ENCODE data around the gene ARHGEF17. TPM values are rescaled to one million over a fixed set of nuclear protein-coding genes. Genes with fewer than 3 reads are reported as not detected.

ARHGEF17 gene
- total and polyA plus RNA-seq, 8 donors, result 5.0 to 66.5 (median 33.6) TPM

DNA sequence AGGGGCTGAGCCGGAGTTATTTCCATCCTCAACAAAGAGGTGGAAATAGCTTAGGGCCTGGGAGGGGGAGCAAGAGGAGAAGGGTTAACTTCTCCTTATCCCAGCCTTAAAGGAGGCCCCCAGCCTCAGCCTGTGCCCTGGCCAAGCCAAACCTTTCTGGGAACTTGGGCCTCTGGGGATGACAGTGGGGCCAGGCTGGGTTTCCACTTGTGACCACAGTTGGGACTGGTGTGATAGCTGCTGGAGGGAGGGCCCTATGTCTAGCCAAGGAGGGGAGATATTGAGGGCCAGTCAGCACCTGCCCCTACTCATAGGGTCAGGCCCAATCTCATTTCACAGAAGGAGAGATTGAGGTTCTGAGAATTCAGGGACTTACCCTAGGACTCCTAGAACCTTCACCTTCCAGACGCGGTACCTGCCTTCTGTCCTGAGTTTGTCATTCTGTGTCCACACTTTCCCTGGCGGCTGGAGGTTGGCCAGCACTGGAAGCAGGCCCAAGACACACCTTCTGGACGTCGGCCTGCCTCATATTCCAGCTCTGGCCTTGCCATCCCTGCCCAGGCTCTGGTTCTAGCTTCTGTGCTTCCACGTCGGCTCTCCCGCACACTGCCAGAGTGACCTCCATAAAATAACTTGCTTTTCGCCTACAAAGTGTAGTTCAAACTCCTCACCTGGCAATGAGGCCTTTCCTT is 71.3 kb downstream of the ARHGEF17 start:
- H3K27ac ChIP-seq, result peak overlapping the region in 1 of 5 donors; percentile 83
- WGBS, 5 donors, result 45 to 63% (median 51%) methylated on average over 10 of the region's 10 CpGs

DNA sequence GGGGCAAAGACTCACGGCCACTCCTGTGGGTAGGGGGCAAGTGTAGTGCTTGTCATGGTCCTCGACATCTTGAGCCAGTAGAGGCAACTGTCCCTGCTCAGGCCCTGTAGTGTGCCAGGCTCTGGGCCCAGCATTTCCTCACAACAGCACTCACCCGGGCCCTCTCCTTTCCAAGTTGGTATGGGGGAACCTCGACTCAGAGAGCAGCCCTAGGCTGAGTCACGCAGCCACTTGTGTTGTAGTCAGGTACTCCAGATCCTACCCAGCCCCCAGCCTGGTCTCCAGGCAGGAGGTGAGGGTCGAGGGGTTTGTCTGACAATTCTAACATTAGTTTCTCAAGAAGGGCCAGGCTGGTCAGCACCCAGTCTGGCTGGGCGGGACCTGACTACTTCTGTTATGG is 72.3 kb downstream of the ARHGEF17 start:
- intact Hi-C loops (cut with DNase I; ENCODE audit: low total_unique reads), result no loop called here
- H3K4me1 ChIP-seq, result peaks cover 13 to 95% (median 55%) of the 10 kb centered on the region in 4 donors
- no peak for TF ChIP-seq POLR2A (IDR thresholded peaks at IDR 0.05)
- TF ChIP-seq POLR2AphosphoS5 (IDR thresholded peaks at IDR 0.05), result no peak
- TF ChIP-seq, protein P1, sequence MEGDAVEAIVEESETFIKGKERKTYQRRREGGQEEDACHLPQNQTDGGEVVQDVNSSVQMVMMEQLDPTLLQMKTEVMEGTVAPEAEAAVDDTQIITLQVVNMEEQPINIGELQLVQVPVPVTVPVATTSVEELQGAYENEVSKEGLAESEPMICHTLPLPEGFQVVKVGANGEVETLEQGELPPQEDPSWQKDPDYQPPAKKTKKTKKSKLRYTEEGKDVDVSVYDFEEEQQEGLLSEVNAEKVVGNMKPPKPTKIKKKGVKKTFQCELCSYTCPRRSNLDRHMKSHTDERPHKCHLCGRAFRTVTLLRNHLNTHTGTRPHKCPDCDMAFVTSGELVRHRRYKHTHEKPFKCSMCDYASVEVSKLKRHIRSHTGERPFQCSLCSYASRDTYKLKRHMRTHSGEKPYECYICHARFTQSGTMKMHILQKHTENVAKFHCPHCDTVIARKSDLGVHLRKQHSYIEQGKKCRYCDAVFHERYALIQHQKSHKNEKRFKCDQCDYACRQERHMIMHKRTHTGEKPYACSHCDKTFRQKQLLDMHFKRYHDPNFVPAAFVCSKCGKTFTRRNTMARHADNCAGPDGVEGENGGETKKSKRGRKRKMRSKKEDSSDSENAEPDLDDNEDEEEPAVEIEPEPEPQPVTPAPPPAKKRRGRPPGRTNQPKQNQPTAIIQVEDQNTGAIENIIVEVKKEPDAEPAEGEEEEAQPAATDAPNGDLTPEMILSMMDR (IDR thresholded peaks at IDR 0.05), result no peak
- no peak for TF ChIP-seq EP300 (IDR thresholded peaks at IDR 0.05)
- no peaks in the 10 kb centered on the region for H3K27me3 ChIP-seq
- DNase-seq, result no peak
- H3K4me3 ChIP-seq, result no peak overlapping the region
- no peaks in the 10 kb centered on the region for H3K36me3 ChIP-seq
- H3K9me3 ChIP-seq, result no peaks in the 10 kb centered on the region
- 74 to 86% (median 86%) methylated on average over 3 to 7 of the region's 7 CpGs for WGBS, 5 donors
- peak overlapping the region in 2 of 5 donors; percentile 36 to 83 for H3K27ac ChIP-seq

More for the DNA sequence above, 71.3 kb downstream of the ARHGEF17 start:
- no peak for TF ChIP-seq POLR2A (IDR thresholded peaks at IDR 0.05)
- TF ChIP-seq EP300 (IDR thresholded peaks at IDR 0.05), result no peak
- TF ChIP-seq, protein P1 (IDR thresholded peaks at IDR 0.05), result peak in 1 of 7 experiments; percentile 4
- peak in 1 of 3 donors; percentile 29 for TF ChIP-seq POLR2AphosphoS5 (IDR thresholded peaks at IDR 0.05)
- Histone ChIP-seq H3K27me3 (no peaks in the 10 kb centered on the region), H3K4me1 (peaks cover 13 to 85% (median 46%) of the 10 kb centered on the region in 4 donors), H3K9me3 (no peaks in the 10 kb centered on the region), H3K4me3 (no peak overlapping the region), H3K36me3 (no peaks in the 10 kb centered on the region)
- peak in 1 of 2 donors; percentile 93 for DNase-seq
- intact Hi-C loops (cut with DNase I; ENCODE audit: low total_unique reads), result no loop called here

DNA sequence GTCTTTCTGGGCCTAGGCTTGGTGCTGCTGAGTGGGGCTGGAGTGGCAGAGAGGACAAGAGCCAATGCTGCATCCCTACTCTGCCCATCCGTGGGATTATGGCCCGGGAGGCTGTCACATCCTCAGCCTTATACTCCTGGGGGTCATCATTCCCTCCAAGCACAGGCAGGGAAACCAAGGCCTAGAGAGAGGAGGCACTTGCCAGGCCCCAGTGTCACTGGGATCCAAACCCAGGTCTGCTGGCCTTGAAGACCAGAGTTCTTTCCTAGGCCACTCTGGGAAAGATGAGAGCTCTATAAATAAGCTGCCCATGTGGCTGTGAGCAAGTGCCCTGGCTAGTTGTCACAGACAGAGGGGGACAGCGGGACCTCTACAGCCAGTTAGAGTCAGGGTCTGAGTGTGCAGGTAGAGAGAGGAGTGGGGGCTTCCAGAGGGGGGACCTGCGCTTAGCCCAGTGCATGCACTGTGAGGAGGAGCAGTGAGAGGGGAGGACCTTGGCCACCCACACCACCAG is 72.9 kb downstream of the ARHGEF17 start:
- whole genome bisulfite sequencing, 5 donors, result 95 to 100% (median 98%) methylated on average over 3 to 4 of the region's 4 CpGs
- Histone ChIP-seq H3K4me3 (no peak overlapping the region), H3K27ac (peak overlapping the region in 2 of 5 donors; percentile 44 to 83), H3K9me3 (no peaks in the 10 kb centered on the region), H3K36me3 (no peaks in the 10 kb centered on the region), H3K27me3 (no peaks in the 10 kb centered on the region), H3K4me1 (peaks cover 13 to 95% (median 52%) of the 10 kb centered on the region in 4 donors)
- no peak for DNase-seq
- intact Hi-C loops (cut with DNase I; ENCODE audit: low total_unique reads), result no loop called here
- TF ChIP-seq POLR2AphosphoS5 (IDR thresholded peaks at IDR 0.05), result no peak
- TF ChIP-seq EP300 (IDR thresholded peaks at IDR 0.05), result no peak

DNA sequence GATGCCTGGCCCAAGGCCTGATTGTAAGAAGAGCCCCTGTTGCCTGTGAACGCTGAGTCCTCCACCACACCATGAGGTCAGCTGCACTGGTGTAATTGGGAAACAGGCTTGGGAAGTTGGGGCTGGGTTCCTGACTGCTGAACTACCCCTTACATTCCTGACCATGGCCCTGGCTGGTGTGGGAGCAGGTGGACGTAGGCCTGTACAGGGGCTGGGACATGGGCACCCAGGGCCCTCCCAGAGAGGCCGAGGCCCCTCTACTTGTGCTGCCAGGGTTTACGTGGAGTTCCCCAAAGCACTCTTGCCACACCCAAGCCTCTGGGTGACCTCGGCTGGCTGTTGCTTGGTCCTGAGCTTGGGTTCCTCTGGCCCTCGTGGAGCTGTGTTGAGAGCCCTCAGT is 73.5 kb downstream of the ARHGEF17 start:
- Histone ChIP-seq H3K4me1 (peaks cover 12 to 99% (median 50%) of the 10 kb centered on the region in 4 donors), H3K36me3 (no peaks in the 10 kb centered on the region), H3K4me3 (no peak overlapping the region), H3K27me3 (no peaks in the 10 kb centered on the region), H3K9me3 (no peaks in the 10 kb centered on the region), H3K27ac (peak overlapping the region in 2 of 5 donors; percentile 44 to 83)
- intact Hi-C loops (cut with DNase I; ENCODE audit: low total_unique reads), result no loop called here
- DNase-seq, result no peak
- 69 to 79% (median 71%) methylated on average over 1 to 6 of the region's 6 CpGs for WGBS, 5 donors
- TF ChIP-seq, protein P1 (IDR thresholded peaks at IDR 0.05), result no peak
- no peak for TF ChIP-seq POLR2AphosphoS5 (IDR thresholded peaks at IDR 0.05)
- no peak for TF ChIP-seq EP300 (IDR thresholded peaks at IDR 0.05)
- TF ChIP-seq POLR2A (IDR thresholded peaks at IDR 0.05), result no peak

Measured in stomach (tissue), 9 donors.